ENCODE results near the gene LRRC10B. TPM values are rescaled to one million over a fixed set of nuclear protein-coding genes. Genes with fewer than 3 reads are reported as not detected.

The LRRC10B gene
- total RNA-seq, 3 donors from 2014 or later = 0.72 to 1.7 (median 0.89) TPM

- no peaks in the 10 kb centered on the region for H3K36me3 ChIP-seq (ENCODE audit: low read depth)
- DNase-seq (peak; percentile 70 to 77 (median 72)), ATAC-seq (peak; percentile 84)
- intact Hi-C loops (cut with DNase I, micrococcal nuclease) = no loop called here
- TF ChIP-seq CTCF (IDR thresholded peaks at IDR 0.05) = peak; percentile 86
- peaks cover 24% of the 10 kb centered on the region for H3K4me1 ChIP-seq (ENCODE audit: low read depth)
- H3K4me3 ChIP-seq = no peak overlapping the region
- H3K9me3 ChIP-seq = no peaks in the 10 kb centered on the region
These were observed 23.8 kb downstream of the LRRC10B start for GRCh38 chr11:61532134-61533038.

- no peak for TF ChIP-seq CTCF (IDR thresholded peaks at IDR 0.05)
- intact Hi-C loops (cut with DNase I, micrococcal nuclease) = no loop called here
- Histone ChIP-seq H3K36me3 (ENCODE audit: low read depth) (no peaks in the 10 kb centered on the region), H3K4me3 (no peak overlapping the region), H3K9me3 (no peaks in the 10 kb centered on the region), H3K4me1 (ENCODE audit: low read depth) (peaks cover 24% of the 10 kb centered on the region)
- ATAC-seq (no peak), DNase-seq (no peak)
These were observed 24.5 kb downstream of the LRRC10B start for GRCh38 chr11:61533039-61533375.

GRCh38 chr11:61533401-61533800 is 24.9 kb downstream of the LRRC10B start:
- Histone ChIP-seq H3K9me3 (no peaks in the 10 kb centered on the region), H3K4me3 (no peak overlapping the region), H3K4me1 (ENCODE audit: low read depth) (peaks cover 24% of the 10 kb centered on the region), H3K36me3 (ENCODE audit: low read depth) (no peaks in the 10 kb centered on the region)
- no peak for TF ChIP-seq CTCF (IDR thresholded peaks at IDR 0.05)
- DNase-seq (peak; percentile 71 to 80 (median 73)), ATAC-seq (peak; percentile 75)
- intact Hi-C loops (cut with DNase I, micrococcal nuclease) = no loop called here

- no peak for TF ChIP-seq CTCF (IDR thresholded peaks at IDR 0.05)
- peaks cover 24% of the 10 kb centered on the region for H3K4me1 ChIP-seq (ENCODE audit: low read depth)
- DNase-seq (peak; percentile 80 to 84 (median 83)), ATAC-seq (peak; percentile 69)
- no peaks in the 10 kb centered on the region for H3K36me3 ChIP-seq (ENCODE audit: low read depth)
- H3K9me3 ChIP-seq = no peaks in the 10 kb centered on the region
- no peak overlapping the region for H3K4me3 ChIP-seq
- intact Hi-C loops (cut with DNase I, micrococcal nuclease) = no loop called here
These were observed 25.7 kb downstream of the LRRC10B start for GRCh38 chr11:61534025-61534932.

GRCh38 chr11:61534933-61535839 is 26.6 kb downstream of the LRRC10B start:
- Histone ChIP-seq H3K9me3 (no peaks in the 10 kb centered on the region), H3K4me1 (ENCODE audit: low read depth) (peaks cover 24% of the 10 kb centered on the region), H3K4me3 (no peak overlapping the region), H3K36me3 (ENCODE audit: low read depth) (no peaks in the 10 kb centered on the region)
- TF ChIP-seq CTCF (IDR thresholded peaks at IDR 0.05) = no peak
- DNase-seq (no peak), ATAC-seq (no peak)
- intact Hi-C loops (cut with DNase I, micrococcal nuclease) = no loop called here
